NCI-H748 (cell line): ENCODE data around the gene CDH23.

Experiments used
- DNase-seq: peaks from one replicate; lab custom pipeline; 2025; ENCODE audit not compliant: unreplicated experiment; lab: John Stamatoyannopoulos, UW

The CDH23 gene

GRCh38 chr10:71511206-71511605, 114.5 kb downstream of the CDH23 start:
- no peak for DNase-seq

- DNase-seq: no peak
These were observed 115.6 kb downstream of the CDH23 start for GRCh38 chr10:71512312-71512711.

GRCh38 chr10:71512761-71513539, 116.2 kb downstream of the CDH23 start:
- peak; percentile 64 for DNase-seq

- DNase-seq: no peak
These were observed 116.8 kb downstream of the CDH23 start for GRCh38 chr10:71513540-71513853.

GRCh38 chr10:71513936-71514335, 117.2 kb downstream of the CDH23 start:
- no peak for DNase-seq

GRCh38 chr10:71515531-71516172, 118.9 kb downstream of the CDH23 start:
- no peak for DNase-seq

GRCh38 chr10:71516890-71517289, 120.2 kb downstream of the CDH23 start:
- DNase-seq: peak; percentile 5

- no peak for DNase-seq
These were observed 120.8 kb downstream of the CDH23 start for GRCh38 chr10:71517298-71518169.

GRCh38 chr10:71520042-71520441, 123.3 kb downstream of the CDH23 start:
- DNase-seq: no peak

GRCh38 chr10:71521504-71522441, 125.1 kb downstream of the CDH23 start:
- no peak for DNase-seq

GRCh38 chr10:71522442-71523144, 125.9 kb downstream of the CDH23 start:
- DNase-seq: no peak

- DNase-seq: no peak
These were observed 127.0 kb downstream of the CDH23 start for GRCh38 chr10:71523756-71524155.

GRCh38 chr10:71525092-71525491, 128.4 kb downstream of the CDH23 start:
- DNase-seq: no peak

GRCh38 chr10:71525721-71526120, 129.0 kb downstream of the CDH23 start:
- no peak for DNase-seq

- no peak for DNase-seq
These were observed 129.9 kb downstream of the CDH23 start for GRCh38 chr10:71526653-71527052.

GRCh38 chr10:71527135-71527534, 130.4 kb downstream of the CDH23 start:
- DNase-seq: no peak

GRCh38 chr10:71528371-71529206, 131.9 kb downstream of the CDH23 start:
- no peak for DNase-seq

- DNase-seq: no peak
These were observed 132.6 kb downstream of the CDH23 start for GRCh38 chr10:71529207-71529827.

- DNase-seq: no peak
These were observed 134.1 kb downstream of the CDH23 start for GRCh38 chr10:71530781-71531180.
